Stimulated activated CD8-positive, alpha-beta memory T cell treated with anti-CD3 and anti-CD28 coated beads, Interleukin-2, amount 100 ng/mL, for 48 hours (primary cell): ENCODE data around the gene ST7.

Experiments used
- DNase-seq, 2 donors: peaks; one replicate each; pipeline ENCODE4 v3.0.0-alpha.2; 2020; ENCODE audit warnings: low read depth in 2 of 2

ST7 gene

DNA sequence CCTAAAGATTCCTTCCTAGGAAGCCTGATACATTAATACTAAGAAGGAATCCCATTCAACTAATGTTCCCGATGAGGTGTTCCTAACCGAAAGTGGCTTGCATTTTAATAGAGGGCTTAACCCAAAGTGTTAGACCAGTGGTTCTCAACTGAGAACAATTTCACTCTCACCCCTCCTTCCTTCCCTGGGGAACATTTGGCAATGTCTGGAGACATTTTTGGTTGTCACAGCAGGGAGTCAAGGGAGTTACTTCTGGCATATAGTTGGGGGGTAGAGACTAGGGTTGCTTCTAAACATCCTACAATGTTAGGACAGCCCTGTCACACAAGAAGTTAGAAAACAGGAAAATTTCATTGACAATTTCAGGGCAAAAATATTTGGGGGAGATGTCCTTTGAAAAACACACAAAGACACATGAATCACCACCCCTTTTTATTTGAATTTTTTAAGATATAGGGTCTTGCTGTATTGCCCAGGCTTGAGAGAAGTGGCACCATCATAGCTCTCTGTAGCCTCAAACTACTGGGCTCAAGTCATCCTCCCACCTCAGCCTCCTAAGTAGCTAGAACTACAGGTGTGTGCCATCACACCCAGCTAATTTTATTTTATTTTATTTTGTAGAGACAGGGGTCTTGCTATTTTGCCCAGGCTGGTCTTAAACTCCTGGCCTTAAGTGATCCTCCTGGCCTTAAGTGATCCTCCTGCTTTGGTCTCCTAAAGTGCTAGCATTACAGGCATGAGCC is 318.9 kb downstream of the ST7 start:
- DNase-seq: no peak

GRCh38 chr7:117273325-117273724 is 320.0 kb downstream of the ST7 start:
- no peak for DNase-seq

- DNase-seq: no peak
Measured at GRCh38 chr7:117273814-117274225, 320.5 kb downstream of the ST7 start.

GRCh38 chr7:117274951-117275350 is 321.6 kb downstream of the ST7 start:
- DNase-seq: no peak

DNA sequence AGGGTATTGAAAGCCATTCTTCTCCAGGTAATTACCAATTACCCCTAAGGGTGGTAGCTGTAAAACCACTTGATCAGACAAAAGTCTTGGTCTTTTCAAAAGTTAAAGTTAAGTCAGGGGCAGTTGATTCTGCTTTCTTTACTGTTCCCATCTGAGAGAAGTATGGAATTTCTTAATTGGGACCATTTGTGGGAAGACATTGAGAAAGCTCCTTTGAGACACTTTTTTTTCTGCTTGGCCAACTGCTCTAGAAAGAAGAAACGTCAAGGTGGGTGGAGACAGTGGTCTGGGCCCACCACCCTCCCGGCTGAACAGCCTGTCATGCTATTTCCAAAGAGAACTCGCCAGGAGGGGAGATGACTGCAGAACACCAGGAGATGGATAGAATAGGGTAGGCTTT is 324.3 kb downstream of the ST7 start:
- DNase-seq: no peak

- no peak for DNase-seq
Measured at GRCh38 chr7:117278040-117278439, 324.7 kb downstream of the ST7 start.

DNA sequence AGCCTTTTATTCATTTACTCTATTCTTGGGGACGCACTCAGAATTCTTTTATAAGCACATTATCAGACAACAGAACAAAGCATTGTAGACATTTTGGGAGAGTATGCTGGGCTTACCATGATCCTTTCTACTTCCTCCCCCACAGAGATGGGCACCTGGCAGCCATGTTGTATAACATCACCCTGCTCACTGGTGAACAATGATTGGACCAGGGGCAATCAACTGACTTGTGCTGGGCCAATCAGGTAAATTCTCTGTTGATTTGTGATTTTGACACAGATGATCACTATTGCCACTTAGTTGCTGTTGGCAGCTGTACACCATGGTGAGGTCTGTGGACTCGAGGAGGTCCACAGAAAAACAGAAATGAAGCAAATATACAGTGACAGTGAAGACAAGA is 325.9 kb downstream of the ST7 start:
- DNase-seq: no peak
